Gastroesophageal sphincter (tissue), 4 donors: Measurements from ENCODE around the gene STRN4. TPM values are rescaled to one million over a fixed set of nuclear protein-coding genes. Genes with fewer than 3 reads are reported as not detected.

Experiments
- ATAC-seq: fragments of 150-250 bp; one replicate; pipeline ENCODE4 v1.9.1; 2016; ENCODE audit warnings: mild to moderate bottlenecking, moderate library complexity
- H3K27ac ChIP-seq, 4 donors: fragments of 200-600 bp; sonication (generic) in 3 of 4; 1 replicate in 3 of 4; 2 replicates in 1 of 4; pipeline ENCODE4 v1.5.1; 2016 to 2019
- H3K27me3 ChIP-seq: fragments of 200-600 bp; sonication (generic); one replicate; pipeline ENCODE4 v1.5.1; 2019
- H3K36me3 ChIP-seq, 2 donors: fragments of 200-600 bp; sonication (generic); one replicate each; pipeline ENCODE4 v1.5.1; 2019; ENCODE audit warnings: control low read depth in 1 of 2
- H3K4me1 ChIP-seq, 3 donors: fragments of 200-600 bp; sonication (generic); 1 replicate in 2 of 3; 2 replicates in 1 of 3; pipeline ENCODE4 v1.5.1; 2016 to 2019; ENCODE audit warnings: control low read depth in 2 of 3
- H3K4me3 ChIP-seq, 2 donors: fragments of 200-600 bp; sonication (generic); one replicate each; pipeline ENCODE4 v1.5.1; 2019; ENCODE audit warnings: mild to moderate bottlenecking in 1 of 2, moderate library complexity in 1 of 2
- H3K9me3 ChIP-seq, 3 donors: fragments of 200-600 bp; sonication (generic); one replicate each; pipeline ENCODE4 v1.5.1; 2017 to 2019; ENCODE audit warnings: control low read depth in 2 of 3
- EP300 ChIP-seq: sonication (generic); formaldehyde crosslinking; IDR thresholded peaks from one replicate; pipeline ENCODE4 v1.6.1; 2017; ENCODE audit warnings: antibody characterized with exemption, mild to moderate bottlenecking
- POLR2A ChIP-seq, 2 donors: fragments of 450-650 bp; IDR thresholded peaks; one replicate each; pipeline ENCODE4 v1.6.1; 2017; ENCODE audit warnings: antibody characterized with exemption in 2 of 2, mild to moderate bottlenecking in 2 of 2, moderate library complexity in 1 of 2
- POLR2AphosphoS5 ChIP-seq: sonication (generic); formaldehyde crosslinking; IDR thresholded peaks from one replicate; pipeline ENCODE4 v1.6.1; 2017; ENCODE audit warnings: antibody characterized with exemption
- WGBS, 2 donors: methylation state at CpG; one replicate each; pipeline ENCODE4 v1.1.5; 2018; ENCODE audit warnings: low coverage in 1 of 2; 5-methylcytosine and 5-hydroxymethylcytosine counted together
- total RNA-seq, 4 donors: library from RNA; depleted of rRNA; stranded (reverse); fragments of >200 nt; gene quantifications; one replicate each; pipeline ENCODE4 v1.1.0, GENCODE V29; 2016
- TF ChIP-seq, protein P1 (sequence below), 4 experiments: fragments of 200-600 bp in 2 of 4; fragments of 450-650 bp in 2 of 4; sonication (generic) in 1 of 4; IDR thresholded peaks; one replicate each; pipeline ENCODE4 v1.5.1; 2017 to 2019; ENCODE audit warnings: antibody characterized with exemption in 4 of 4, mild to moderate bottlenecking in 2 of 4, moderate library complexity in 2 of 4

STRN4 gene
- total RNA-seq, 4 donors from 2014 or later = 64.6 to 109 (median 90.4) TPM

- Histone ChIP-seq H3K27me3 (no peaks in the 10 kb centered on the region), H3K4me1 (peaks cover 9 to 71% (median 36%) of the 10 kb centered on the region in 3 donors), H3K36me3 (peaks cover 0 to 62% of the 10 kb centered on the region in 2 donors), H3K4me3 (no peak overlapping the region), H3K27ac (peak overlapping the region in 3 of 4 donors; percentile 40 to 82 (median 73)), H3K9me3 (no peaks in the 10 kb centered on the region)
- TF ChIP-seq POLR2A (IDR thresholded peaks at IDR 0.05) = no peak
- TF ChIP-seq POLR2AphosphoS5 = no peak
- TF ChIP-seq, protein P1, sequence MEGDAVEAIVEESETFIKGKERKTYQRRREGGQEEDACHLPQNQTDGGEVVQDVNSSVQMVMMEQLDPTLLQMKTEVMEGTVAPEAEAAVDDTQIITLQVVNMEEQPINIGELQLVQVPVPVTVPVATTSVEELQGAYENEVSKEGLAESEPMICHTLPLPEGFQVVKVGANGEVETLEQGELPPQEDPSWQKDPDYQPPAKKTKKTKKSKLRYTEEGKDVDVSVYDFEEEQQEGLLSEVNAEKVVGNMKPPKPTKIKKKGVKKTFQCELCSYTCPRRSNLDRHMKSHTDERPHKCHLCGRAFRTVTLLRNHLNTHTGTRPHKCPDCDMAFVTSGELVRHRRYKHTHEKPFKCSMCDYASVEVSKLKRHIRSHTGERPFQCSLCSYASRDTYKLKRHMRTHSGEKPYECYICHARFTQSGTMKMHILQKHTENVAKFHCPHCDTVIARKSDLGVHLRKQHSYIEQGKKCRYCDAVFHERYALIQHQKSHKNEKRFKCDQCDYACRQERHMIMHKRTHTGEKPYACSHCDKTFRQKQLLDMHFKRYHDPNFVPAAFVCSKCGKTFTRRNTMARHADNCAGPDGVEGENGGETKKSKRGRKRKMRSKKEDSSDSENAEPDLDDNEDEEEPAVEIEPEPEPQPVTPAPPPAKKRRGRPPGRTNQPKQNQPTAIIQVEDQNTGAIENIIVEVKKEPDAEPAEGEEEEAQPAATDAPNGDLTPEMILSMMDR (IDR thresholded peaks at IDR 0.05) = no peak
- no peak for ATAC-seq
- 70% methylated on average over 4 of the region's 7 CpGs; no CpG with 5 or more reads in 1 of the 2 donors for WGBS, 2 donors
Observed at GRCh38 chr19:46737298-46737654, 9.0 kb downstream of the STRN4 start.

DNA sequence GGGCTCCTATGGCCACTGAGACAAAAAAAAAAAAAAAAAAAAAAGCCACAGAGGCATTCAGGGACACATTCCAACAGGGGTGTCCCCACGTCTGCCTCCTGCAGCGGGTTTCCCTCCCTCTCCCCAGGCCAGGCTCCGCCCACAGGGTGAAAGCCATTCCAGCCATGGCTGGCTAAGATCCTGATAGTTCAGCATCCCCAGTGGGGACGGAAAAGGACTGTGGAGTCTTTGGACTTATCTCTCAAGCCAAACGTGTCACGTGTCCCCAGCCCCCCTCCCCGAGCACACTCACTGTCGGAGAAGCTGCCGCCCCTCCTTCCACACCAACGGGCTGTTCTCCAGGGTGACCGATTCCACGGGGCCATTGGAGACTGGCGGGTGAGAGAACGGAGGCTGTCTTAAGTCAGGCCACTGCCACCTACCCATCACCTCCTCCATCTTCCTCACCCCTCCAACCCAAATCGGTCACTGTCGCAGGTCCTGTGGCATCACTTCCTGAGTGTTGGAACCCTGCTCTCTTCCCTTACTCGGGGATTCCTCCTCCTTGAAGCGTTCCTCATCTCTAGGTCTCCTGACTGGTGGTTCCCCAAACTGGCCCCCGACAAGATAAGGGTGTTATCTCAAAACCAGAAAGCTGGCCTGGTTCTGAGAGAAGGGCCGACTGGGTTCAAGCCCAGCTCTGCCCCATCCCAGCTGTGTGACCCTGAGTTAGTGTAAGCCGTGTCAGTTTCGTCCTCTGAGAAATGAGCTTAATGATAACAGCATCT is 9.5 kb downstream of the STRN4 start:
- TF ChIP-seq, protein P1 (IDR thresholded peaks at IDR 0.05) = no peak
- TF ChIP-seq EP300 = no peak
- Histone ChIP-seq H3K4me3 (no peak overlapping the region), H3K36me3 (peaks cover 0 to 67% of the 10 kb centered on the region in 2 donors), H3K4me1 (peaks cover 9 to 71% (median 33%) of the 10 kb centered on the region in 3 donors), H3K27ac (peak overlapping the region in 3 of 4 donors; percentile 40 to 82 (median 73)), H3K27me3 (no peaks in the 10 kb centered on the region), H3K9me3 (no peaks in the 10 kb centered on the region)
- 22 to 38% methylated on average over 3 to 13 of the region's 22 CpGs for WGBS, 2 donors
- ATAC-seq = no peak

GRCh38 chr19:46733690-46734292 is 12.5 kb downstream of the STRN4 start:
- Histone ChIP-seq H3K27ac (peak overlapping the region in 1 of 4 donors; percentile 43), H3K9me3 (no peaks in the 10 kb centered on the region), H3K4me3 (no peak overlapping the region), H3K27me3 (no peaks in the 10 kb centered on the region), H3K4me1 (peaks cover 2 to 60% (median 12%) of the 10 kb centered on the region in 3 donors), H3K36me3 (peaks cover 0 to 96% of the 10 kb centered on the region in 2 donors)
- TF ChIP-seq POLR2AphosphoS5 (no peak), EP300 (no peak), POLR2A (IDR thresholded peaks at IDR 0.05) (no peak)
- TF ChIP-seq, protein P1 (IDR thresholded peaks at IDR 0.05) = no peak
- 82 to 93% methylated on average over 8 to 11 of the region's 11 CpGs for WGBS, 2 donors
- no peak for ATAC-seq

DNA sequence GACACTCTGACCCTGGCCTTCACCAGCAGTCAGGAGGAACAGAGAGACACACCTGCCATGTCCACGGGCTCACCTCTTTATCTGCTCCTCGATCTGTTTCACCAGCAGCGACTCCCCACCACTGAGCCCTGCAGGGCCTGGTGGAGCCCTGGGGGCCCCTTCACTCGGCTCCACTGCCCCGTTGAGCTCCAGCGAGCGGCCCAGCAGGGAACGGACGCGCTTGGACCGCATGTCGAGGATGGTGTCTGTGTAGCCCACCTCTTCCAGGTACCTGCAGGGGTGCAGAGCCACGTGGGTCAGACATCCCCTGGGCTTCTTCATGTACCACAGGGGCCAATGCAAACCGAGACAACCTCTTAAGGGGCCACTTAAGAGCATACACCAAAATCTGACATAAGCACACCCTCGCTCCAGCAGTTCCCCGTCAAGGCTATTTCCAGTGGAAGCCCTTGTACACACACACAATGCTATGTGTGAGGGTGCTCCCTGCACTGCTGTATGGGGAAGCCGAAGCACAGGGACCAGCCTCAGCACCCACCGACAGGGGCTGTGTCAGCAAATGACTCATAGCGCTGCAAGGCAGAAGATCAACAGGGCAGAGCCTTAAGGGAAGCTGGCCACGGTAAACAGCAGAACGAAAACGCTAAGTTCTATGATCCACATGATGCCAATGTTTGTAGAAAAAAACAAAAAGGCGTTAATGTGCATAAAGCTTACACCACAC is 13.1 kb downstream of the STRN4 start:
- ATAC-seq = peak; percentile 30
- WGBS, 2 donors = 64 to 66% methylated on average over 3 to 7 of the region's 23 CpGs
- TF ChIP-seq POLR2AphosphoS5 (no peak), EP300 (no peak), POLR2A (IDR thresholded peaks at IDR 0.05) (no peak)
- TF ChIP-seq, protein P1 (IDR thresholded peaks at IDR 0.05) = no peak

More for the DNA sequence above, 13.1 kb downstream of the STRN4 start:
- Histone ChIP-seq H3K4me3 (no peak overlapping the region), H3K27me3 (no peaks in the 10 kb centered on the region), H3K4me1 (peaks cover 0 to 60% (median 10%) of the 10 kb centered on the region in 3 donors), H3K9me3 (no peaks in the 10 kb centered on the region), H3K36me3 (peaks cover 0 to 100% of the 10 kb centered on the region in 2 donors), H3K27ac (peak overlapping the region in 1 of 4 donors; percentile 13)
